ENCODE measurements around the gene CLEC16A. TPM values are rescaled to one million over a fixed set of nuclear protein-coding genes. Genes with fewer than 3 reads are reported as not detected.

The CLEC16A gene
- total and polyA plus RNA-seq, 9 of the 15 experiments (the other 6 are each of a cell fraction or from before 2014, with no cell fraction given) = 1.00 to 22.3 (median 10.0) TPM

- TF ChIP-seq ZBTB40 (IDR thresholded peaks at IDR 0.05) = 0 out of 2 replicates have a peak, but pooled peaks have one; percentile 31
- no peak for TF ChIP-seq ZBTB40 (CRISPR knock-in tag; IDR thresholded peaks at IDR 0.05)
- no peak for TF ChIP-seq RNF219 (CRISPR knock-in tag; IDR thresholded peaks at IDR 0.05)
- no peak for TF ChIP-seq HOXB6 (CRISPR knock-in tag; IDR thresholded peaks at IDR 0.05; ENCODE audit: borderline replicate concordance)
- no peak for TF ChIP-seq ZBTB49 (CRISPR knock-in tag; IDR thresholded peaks at IDR 0.05; ENCODE audit: borderline replicate concordance)
- TF ChIP-seq RFX5 (IDR thresholded peaks at IDR 0.05; ENCODE audit: low read depth, low read length) = no peak
- peak; percentile 15 to 89; a peak in 1 of 4 replicates for TF ChIP-seq ZMIZ1 (IDR thresholded peaks at IDR 0.05; ENCODE audit: low read depth in 2 of 2, low read length in 2 of 2)
- TF ChIP-seq NCOA1 (IDR thresholded peaks at IDR 0.05; ENCODE audit: low read depth) = peak; percentile 93
- TF ChIP-seq KLF6 (CRISPR knock-in tag; IDR thresholded peaks at IDR 0.05; ENCODE audit: borderline replicate concordance) = no peak
Measured at GRCh38 chr16:10972108-10972818, 27.9 kb downstream of the CLEC16A start (continued).

All from K562 (cell line).